Cerebellar nuclear complex (tissue), 1 donor: Measurements from ENCODE around the gene ACE.

Experiments used
- DNase-seq, 2 experiments: peaks; one replicate each; lab custom pipeline; 2025; lab: John Stamatoyannopoulos, UW

Gene ACE

DNA sequence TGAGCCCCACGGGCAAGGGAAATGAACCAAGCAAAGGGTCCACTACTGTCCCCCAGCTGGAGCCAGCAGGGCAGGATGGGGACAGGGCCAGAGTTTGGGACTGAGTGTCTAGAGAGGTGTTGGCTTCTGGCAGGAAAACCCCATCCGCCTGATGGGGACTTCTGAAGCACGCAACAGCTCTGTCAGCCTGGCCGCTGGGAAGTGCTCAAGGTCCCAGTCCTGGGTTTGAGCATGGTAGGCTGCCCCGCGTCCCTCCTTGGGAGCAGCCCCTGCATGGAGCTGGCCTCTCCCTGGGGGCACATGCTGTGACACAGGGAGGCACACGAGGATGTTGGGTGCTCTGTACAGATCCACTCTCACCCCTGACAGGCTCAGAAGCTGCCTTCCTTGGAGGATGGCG lies 14.6 kb downstream of the ACE start:
- no peak for DNase-seq

DNA sequence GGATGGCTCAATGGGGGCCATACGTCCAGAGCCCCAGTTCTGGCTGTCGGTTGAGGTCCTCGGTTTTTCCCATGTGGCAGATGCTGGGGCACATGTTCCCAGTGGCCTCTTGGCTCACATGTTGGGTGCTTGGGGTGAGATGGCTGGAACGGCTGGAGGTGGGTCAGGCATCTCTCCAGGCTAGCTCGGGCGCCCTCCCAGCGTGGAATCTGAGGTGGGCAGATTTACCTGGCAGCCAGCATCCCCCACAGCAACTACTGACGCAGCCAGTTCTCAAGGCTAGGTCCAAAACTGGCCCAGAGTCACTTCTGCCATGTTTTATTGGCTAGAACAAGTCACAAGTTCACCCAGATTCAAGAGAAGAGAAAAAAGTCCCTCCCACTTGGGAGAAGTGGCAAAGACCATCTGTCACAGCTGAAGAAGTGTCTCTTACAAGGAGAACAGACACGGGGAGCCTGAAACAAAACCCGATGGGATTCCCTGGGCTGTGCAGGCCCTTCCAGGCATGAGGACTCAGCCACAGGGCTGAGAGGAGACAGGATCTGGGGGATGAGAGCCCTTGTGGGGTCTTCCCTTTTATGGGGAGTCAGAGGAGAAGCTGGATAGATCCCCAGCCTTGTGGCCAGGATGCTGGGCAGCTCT lies 15.2 kb downstream of the ACE start:
- DNase-seq: no peak

DNA sequence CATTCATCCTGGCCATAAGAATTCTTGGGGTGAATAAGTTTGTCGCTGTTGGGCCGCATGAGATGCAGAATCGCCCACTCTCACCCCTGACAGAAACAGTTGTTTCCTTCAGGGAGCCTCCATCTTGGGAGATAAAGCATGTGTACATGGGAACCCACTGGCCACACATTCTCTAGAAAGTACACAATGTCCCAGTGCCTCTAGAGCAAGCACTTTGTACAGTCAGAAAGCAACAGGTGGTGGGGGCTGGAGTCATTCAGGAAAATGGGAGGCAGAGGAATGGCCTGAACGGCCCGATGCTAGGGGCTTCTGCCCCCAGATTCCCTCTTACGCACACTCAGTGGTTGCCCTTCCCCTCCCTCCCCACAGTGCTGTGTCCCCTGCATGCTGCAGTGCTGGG lies 16.1 kb downstream of the ACE start:
- DNase-seq: no peak

DNA sequence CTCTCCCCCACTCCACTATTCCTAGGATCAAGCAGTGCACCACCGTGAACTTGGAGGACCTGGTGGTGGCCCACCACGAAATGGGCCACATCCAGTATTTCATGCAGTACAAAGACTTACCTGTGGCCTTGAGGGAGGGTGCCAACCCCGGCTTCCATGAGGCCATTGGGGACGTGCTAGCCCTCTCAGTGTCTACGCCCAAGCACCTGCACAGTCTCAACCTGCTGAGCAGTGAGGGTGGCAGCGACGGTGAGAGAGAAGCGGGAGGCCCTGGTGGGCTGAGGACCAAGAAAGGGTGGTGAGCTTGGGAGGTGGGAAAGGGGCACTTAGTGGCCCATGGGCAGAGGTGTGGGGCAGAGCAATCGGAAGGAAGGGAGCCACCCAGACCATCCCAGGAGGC lies 16.6 kb downstream of the ACE start:
- DNase-seq: no peak

DNA sequence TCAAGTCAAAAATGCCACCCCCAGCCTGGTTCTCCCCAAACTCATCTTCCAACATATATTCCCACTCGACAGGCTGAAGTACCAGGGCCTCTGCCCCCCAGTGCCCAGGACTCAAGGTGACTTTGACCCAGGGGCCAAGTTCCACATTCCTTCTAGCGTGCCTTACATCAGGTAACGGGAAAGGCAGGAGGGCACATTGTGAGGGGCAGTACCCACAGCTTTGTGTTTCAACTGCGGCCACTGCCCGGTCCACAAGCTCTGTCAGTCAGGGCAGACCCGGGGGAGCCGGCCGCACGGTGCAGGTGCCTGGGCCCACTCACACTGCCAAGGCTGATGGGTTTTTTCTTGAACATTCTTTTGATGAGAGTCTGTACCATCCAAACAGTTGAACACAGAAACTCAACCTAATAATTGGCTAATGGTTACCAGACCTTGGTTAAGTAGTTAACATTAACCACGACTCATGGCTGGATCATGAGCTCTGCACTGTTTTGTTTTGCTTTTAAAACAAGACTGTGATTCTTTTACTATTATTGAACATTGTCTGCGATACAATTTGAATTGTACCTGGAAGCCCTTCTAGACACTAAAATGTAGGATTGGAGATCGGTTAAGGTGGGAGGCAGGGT lies 17.6 kb downstream of the ACE start:
- DNase-seq: no peak

DNA sequence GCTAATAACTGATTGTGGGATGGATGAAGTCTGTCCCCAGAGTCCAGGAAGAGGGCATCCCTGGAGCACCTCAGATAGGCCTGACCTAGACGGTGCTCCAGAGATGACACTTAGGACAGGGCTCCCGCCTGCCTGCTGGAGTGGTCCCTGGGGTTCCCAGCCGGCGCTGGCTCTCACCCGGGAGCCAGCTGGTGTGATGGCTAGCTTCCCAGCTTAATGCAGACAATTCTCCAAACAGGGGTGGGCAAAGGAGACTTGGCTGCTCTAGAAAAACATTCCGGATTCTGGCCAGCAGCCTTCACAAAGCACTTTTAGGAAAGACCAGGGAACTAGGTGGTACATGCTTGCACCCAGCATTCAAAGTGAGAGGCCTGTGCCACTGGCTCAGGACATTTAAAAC lies 18.6 kb downstream of the ACE start:
- DNase-seq: no peak

DNA sequence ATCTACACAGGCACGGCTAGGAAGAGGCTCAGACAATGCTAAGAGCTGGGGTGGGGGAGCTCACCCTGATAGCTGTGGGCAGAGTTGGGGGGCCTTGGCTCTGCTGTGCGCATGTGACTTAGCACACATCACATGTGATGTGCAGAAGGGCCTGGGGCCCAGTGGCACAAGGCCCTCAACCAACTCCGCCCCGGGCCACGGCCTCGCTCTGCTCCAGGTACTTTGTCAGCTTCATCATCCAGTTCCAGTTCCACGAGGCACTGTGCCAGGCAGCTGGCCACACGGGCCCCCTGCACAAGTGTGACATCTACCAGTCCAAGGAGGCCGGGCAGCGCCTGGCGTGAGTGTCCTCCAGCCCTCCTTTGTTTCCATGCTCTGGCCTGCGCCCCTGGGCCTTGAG lies 19.3 kb downstream of the ACE start:
- no peak for DNase-seq

DNA sequence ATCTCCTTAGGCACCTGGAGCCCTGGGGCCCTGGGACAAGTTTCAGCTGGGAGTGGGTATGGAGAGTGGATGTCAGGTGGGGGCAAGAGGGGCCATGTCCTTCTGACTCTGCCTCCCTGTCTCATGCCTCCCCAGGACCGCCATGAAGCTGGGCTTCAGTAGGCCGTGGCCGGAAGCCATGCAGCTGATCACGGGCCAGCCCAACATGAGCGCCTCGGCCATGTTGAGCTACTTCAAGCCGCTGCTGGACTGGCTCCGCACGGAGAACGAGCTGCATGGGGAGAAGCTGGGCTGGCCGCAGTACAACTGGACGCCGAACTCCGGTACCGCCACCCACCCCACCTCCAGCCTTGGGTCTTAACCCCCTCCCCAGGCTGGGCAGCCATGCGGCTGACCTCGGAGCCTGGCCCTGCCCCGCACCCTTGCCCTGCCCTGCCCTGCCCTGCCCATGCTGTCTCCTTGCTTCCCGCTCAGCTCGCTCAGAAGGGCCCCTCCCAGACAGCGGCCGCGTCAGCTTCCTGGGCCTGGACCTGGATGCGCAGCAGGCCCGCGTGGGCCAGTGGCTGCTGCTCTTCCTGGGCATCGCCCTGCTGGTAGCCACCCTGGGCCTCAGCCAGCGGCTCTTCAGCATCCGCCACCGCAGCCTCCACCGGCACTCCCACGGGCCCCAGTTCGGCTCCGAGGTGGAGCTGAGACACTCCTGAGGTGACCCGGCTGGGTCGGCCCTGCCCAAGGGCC lies 20.0 kb downstream of the ACE start:
- no peak for DNase-seq

DNA sequence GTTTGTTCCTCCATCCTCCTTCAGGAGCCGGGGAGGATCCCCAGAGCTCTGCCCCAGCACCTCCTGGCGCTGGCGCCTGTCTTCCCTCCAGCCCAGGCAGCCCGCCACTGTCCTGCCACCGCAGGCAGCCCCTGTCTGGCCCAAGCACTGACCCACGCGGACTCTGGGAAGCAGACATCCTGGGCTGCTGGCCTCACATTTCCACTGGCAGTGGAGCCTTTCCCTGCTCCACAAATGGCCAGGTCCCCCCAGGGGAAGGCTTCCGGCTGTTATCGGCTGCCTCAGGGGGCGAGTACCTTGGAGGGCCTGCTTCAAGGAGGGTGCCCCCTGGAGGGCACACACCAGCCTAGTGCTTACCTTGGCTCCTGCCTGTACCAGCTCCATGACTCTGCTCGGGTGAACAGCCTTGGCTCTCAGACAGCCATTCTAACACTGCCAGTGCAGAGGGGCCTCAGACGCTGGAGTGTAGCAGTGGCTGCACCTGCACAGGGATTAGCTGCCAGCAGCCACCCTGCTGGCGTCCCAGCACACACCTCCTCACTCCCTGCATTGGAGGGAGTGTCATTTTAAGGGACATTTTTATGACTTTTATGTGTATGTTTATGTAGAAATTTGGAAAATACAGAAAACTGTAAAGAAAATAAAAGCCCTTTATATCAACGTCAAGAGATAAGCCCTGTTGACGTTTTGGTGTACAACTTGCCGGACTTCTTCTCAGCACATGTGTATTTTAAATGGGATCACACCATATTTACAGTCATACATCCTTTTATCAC lies 21.0 kb downstream of the ACE start:
- DNase-seq: no peak

DNA sequence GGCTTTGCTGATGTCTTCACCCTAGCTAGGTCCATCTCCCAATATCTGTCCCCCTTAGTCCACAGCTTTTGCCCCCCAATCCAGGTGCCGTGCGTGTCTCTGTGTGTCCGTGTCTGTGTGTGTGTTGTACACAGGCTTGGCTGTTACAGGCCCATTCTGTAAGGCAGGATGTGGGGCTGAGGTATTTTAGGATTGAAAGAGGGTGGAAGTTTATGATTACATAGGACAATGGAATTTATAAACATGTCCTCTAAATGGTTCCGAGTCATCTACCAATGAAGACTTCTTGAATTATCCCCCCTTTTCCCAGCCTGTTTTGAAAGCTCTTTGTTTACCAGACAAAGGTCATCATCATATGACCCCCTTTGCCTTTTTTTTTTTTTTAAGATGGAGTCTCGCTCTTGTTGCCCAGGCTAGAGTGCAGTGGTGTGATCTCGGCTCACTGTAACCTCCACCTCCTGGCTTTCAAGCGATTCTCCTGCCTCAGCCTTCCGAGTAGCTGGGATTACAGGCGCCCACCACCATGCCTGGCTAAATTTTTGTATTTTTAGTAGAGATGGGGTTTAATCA lies 21.9 kb downstream of the ACE start:
- no peak for DNase-seq

DNA sequence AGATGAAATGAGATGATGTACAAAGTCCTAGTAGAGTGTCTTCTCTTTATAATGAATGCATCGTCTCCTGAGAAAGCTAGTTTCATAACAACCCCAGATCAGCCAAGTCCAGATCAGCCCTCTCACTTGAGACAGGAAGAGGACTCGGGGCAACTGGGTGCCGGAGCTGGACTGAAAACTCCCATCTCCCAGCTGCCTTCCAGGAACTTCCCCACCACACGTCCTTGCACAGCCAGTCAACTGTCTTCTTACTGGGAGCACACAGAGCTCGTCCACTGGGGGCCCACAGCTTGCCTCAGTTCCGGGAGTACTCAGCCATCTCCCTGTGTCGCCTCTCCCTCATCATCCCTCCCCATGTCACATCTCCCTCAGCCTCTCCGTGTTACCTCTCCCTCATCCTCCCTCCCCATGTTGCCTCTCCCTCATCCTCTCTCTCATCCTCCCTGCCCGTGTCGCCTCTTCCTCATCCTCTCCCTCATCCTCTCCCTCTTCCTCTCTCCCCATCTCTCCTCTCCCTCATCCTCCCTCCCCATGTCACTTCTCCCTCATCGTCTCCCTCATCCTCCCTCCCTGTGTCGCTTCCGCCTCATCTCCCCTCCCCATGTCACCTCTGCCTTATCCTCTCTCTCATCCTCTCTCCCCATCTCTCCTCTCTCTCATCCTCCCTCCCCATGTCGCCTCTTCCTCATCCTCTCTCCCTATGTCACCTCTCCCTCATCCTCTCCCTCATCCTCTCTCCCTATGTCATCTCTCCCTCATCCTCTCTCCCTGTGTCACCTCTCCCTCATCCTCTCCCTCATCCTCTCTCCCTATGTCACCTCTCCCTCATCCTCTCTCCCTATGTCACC lies 23.9 kb downstream of the ACE start:
- DNase-seq: no peak

DNA sequence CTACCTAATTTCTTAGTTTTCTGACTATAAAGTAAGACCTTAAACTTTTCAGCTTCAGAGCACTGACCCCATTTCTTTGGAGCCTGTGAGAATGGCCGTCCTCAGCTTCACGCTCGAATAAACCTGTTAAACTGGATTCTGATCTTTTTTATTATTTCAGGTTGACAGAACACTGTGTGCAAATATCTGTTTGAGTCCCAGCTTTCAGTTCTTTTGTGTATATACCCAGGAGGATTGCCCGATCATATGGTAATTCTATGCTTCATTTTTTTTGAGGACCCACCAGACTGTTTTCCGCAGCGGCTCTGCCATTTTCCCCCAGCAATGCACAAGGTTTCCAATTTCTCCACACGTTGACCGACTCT lies 26.5 kb downstream of the ACE start:
- DNase-seq: no peak

DNA sequence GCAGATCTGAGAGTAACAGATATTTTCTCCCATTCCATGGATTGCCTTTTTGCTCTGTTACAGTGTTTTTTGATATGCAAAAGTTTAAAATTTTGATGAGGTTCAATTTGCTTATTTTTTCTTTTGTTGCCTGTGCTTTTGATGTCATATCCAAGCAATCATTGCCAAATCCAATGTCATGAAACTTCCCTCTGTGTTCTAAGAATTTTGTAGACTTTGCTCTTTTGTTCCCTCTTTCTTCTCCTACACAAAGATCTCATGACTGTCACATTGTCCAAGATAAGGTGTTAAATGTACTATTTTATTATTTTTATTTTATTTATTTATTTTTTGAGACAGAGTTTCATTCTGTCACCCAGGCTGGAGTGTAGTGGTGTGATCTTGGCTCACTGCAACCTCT lies 27.4 kb downstream of the ACE start:
- no peak for DNase-seq

DNA sequence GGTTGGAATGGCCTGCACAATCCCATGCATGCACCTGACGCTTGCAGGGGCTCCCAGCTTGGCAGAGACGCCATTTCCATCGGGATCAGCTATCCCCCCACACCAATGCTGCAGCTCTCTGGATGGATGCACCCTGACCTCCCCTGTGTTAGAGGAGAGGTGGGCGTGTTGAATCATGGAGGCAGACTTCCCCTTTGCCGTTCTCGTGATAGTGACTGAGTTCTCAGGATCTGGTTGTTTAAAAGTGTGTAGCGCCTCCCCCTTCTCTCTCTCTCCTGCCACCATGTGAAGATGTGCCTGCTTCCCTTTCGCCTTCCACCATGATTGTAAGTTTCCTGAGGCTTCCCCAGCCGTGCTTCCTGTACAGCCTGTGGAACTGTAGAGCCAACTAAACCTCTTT lies 28.5 kb downstream of the ACE start:
- DNase-seq: no peak

DNA sequence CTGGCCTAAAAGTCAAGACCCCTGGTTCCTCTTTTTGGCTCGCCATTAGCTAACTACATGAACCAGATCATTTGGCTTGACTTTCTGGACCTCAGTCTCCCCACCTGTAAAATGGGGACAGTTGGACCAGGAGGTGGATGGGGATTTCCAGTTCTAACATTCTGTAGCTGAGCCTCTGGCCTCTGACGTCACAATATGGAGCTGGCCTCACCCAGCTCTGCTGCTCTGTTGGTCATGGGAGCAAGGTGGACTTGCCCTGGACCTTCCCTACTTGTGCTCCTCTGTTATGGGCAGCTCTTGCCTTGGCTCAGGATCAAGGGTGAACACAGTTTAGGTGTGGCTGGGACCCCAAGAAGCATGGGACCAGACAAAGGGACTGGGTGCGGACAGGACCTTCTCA lies 29.8 kb downstream of the ACE start:
- no peak for DNase-seq

DNA sequence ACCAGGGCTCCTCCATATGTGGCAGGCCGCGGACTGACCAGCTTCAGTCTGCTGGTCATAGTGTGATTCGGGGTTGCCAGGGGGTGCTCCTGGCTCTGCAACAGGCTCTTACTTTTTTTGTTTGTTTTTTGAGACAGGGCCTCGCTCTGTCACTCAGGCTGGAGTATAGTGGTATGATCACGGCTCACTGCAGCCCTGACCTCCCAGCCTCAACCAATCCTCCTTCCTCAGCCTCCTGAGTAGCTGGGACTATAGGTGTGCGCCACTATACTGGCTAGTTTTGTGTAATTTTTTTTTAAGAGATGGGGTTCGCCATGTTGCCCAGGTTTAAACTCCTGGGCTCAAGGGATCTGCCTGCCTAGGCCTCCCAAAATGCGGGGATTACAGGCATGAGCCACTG lies 34.5 kb downstream of the ACE start:
- DNase-seq: no peak

DNA sequence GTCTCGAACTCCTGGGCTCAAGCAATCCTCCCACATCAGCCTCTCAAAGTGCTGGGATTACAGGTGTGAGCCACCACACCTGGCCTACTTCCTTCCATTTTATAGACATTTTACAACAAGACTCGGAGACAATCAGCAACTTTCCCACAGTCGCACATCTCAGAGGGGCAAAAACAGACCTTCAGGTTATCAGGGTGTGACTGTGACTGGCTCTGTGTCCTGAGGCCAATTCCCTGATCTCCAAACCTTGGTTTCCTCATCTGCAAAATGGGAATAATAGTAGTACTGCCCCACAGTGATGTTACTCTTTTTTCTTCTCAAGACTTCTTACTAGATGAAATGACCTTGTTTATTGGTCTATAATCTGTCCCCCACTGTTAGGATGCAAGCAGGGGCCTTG lies 35.5 kb downstream of the ACE start:
- no peak for DNase-seq

DNA sequence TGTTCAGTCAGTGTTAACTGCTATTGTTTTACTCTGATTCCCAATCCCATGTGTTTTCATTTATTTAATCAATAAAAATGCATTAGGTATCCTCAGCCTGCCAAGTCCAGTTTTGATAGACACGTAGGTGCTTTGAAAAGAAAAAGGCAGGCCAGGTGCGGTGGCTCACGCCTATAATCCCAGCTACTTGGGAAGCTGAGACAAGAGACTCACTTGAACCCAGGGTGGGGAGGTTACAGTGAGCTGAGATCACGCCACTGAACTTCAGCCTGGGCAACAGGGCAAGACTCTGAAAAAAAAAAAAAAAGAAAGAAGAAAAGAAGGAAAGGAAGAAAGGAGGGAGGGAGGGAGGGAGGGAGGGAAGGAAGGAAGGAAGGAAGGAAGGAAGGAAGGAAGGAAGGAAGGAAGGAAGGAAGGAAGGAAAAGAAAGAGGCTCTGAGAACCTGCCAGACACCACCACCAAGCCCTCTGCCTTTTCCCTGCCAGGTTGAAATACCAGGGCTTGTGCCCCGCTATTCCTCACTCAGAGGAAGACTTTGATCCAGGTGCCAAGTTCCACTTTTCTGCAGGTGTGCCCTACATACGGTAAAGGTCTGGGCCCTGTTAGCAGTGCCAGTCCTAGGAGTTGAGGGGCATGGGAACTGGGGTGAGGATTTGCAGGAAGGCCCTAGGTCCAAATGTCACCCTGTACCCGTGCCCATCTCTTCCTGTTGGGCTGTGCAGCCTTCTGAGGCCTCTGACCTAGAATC lies 36.2 kb downstream of the ACE start:
- DNase-seq: no peak

DNA sequence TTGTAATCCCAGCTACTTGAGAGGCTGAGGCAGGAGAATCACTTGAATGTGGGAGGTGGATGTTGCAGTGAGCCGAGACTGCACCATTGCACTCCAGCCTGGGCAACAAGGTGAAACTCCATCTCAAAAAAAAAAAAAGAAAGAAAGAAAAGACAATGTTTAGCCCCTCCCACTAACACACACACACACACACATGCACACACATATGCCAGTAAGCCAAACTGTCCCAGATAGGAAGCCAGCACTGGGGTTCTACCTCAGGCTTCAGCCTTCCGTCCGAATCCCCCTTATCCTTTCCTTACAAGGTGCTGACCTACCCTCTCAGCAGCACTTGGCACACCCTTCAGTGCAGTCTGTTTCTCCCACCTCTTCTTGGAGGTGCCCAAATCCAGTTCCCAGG lies 37.6 kb downstream of the ACE start:
- no peak for DNase-seq

DNA sequence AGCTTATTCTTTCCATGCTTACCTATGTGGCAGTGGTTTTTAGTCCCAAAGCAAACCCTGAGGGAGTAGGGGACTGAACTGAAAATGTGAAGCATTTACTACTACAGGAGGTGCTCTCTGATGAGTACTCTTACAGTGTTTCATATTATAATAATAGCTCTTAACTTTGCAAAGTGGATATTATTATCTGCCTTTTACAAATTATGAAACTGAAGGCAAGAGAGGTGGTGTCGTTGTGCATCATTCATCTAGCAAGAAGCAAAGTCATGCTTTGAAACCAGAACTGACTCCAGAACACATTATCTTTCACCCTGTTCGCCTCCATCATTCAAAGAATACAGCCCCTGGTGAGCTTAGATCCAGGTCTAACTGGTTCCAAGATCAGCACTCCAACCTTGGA lies 38.1 kb downstream of the ACE start:
- no peak for DNase-seq

DNA sequence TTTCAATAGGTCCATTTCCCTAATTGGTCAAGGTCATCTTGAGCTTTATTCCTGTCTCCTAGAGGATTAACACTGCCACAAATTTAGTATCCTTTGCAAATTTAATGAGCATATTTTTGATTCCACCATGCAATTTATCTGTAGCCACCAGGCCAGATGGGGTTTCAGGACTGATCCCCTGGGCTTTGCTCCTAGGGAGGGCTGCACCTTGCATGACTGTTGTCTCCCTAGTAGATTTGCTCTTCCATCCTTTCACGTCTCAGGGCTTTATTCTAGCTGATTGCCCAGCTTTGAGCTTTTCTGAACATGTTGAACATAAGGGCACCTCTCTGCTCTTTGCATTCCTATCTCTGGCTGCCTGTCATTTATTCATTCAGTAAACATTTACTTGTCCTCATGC lies 38.6 kb downstream of the ACE start:
- DNase-seq: no peak
